Measurements from ENCODE around the gene GPR18.
"Not testable (repeated sequence)": the region's sequence is repeated elsewhere in the genome, so short reads cannot be mapped to it uniquely, and the experiment has no call there.

Gene GPR18

GRCh38 chr13:99256283-99256682 lies 1.9 kb downstream of the GPR18 start:
- H3K27me3 ChIP-seq (ENCODE audit: control insufficient read depth in 1 of 2, insufficient read depth in 2 of 2, low read length in 2 of 2), result no peaks in the 10 kb centered on the region
- H3K9me3 ChIP-seq (ENCODE audit: control insufficient read depth in 2 of 2, low read length in 2 of 2), result no peaks in the 10 kb centered on the region
- peaks cover 3 to 12% of the 10 kb centered on the region in 2 donors for H3K36me3 ChIP-seq (ENCODE audit: control insufficient read depth in 2 of 2, insufficient read depth in 2 of 2, low read length in 2 of 2)
- no peaks in the 10 kb centered on the region for H3K4me1 ChIP-seq (ENCODE audit: control insufficient read depth, insufficient read depth, low read length)
- H3K27ac ChIP-seq (ENCODE audit: low read length), result no peak overlapping the region
- H3K4me3 ChIP-seq (ENCODE audit: low read length in 2 of 2), result no peak overlapping the region
- H3K9ac ChIP-seq (ENCODE audit: low read length in 2 of 2), result no peak overlapping the region

- Histone ChIP-seq H3K36me3 (ENCODE audit: control insufficient read depth in 2 of 2, insufficient read depth in 2 of 2, low read length in 2 of 2) (peaks cover 3 to 12% of the 10 kb centered on the region in 2 donors), H3K4me3 (ENCODE audit: low read length in 2 of 2) (no peak overlapping the region), H3K9me3 (ENCODE audit: control insufficient read depth in 2 of 2, low read length in 2 of 2) (no peaks in the 10 kb centered on the region), H3K4me1 (ENCODE audit: control insufficient read depth, insufficient read depth, low read length) (no peaks in the 10 kb centered on the region), H3K9ac (ENCODE audit: low read length in 2 of 2) (no peak overlapping the region), H3K27me3 (ENCODE audit: control insufficient read depth in 1 of 2, insufficient read depth in 2 of 2, low read length in 2 of 2) (no peaks in the 10 kb centered on the region), H3K27ac (ENCODE audit: low read length) (no peak overlapping the region)
Observed at GRCh38 chr13:99255271-99255670, 2.9 kb downstream of the GPR18 start.

- Histone ChIP-seq H3K4me3 (ENCODE audit: low read length in 2 of 2) (no peak overlapping the region), H3K36me3 (ENCODE audit: control insufficient read depth in 2 of 2, insufficient read depth in 2 of 2, low read length in 2 of 2) (peaks cover 3 to 10% of the 10 kb centered on the region in 2 donors), H3K27me3 (ENCODE audit: control insufficient read depth in 1 of 2, insufficient read depth in 2 of 2, low read length in 2 of 2) (no peaks in the 10 kb centered on the region), H3K4me1 (ENCODE audit: control insufficient read depth, insufficient read depth, low read length) (no peaks in the 10 kb centered on the region), H3K27ac (ENCODE audit: low read length) (no peak overlapping the region), H3K9ac (ENCODE audit: low read length in 2 of 2) (no peak overlapping the region), H3K9me3 (ENCODE audit: control insufficient read depth in 2 of 2, low read length in 2 of 2) (no peaks in the 10 kb centered on the region)
Observed at GRCh38 chr13:99254830-99255229, 3.3 kb downstream of the GPR18 start.

GRCh38 chr13:99251921-99252320 lies 6.3 kb downstream of the GPR18 start:
- Histone ChIP-seq H3K4me1 (ENCODE audit: control insufficient read depth, insufficient read depth, low read length) (no peaks in the 10 kb centered on the region), H3K27ac (ENCODE audit: low read length) (no peak overlapping the region), H3K4me3 (ENCODE audit: low read length in 2 of 2) (no peak overlapping the region), H3K9ac (ENCODE audit: low read length in 2 of 2) (no peak overlapping the region), H3K27me3 (ENCODE audit: control insufficient read depth in 1 of 2, insufficient read depth in 2 of 2, low read length in 2 of 2) (no peaks in the 10 kb centered on the region), H3K9me3 (ENCODE audit: control insufficient read depth in 2 of 2, low read length in 2 of 2) (no peaks in the 10 kb centered on the region), H3K36me3 (ENCODE audit: control insufficient read depth in 2 of 2, insufficient read depth in 2 of 2, low read length in 2 of 2) (peaks cover 3 to 7% of the 10 kb centered on the region in 2 donors)

- no peaks in the 10 kb centered on the region for H3K9me3 ChIP-seq (ENCODE audit: control insufficient read depth in 2 of 2, low read length in 2 of 2)
Observed at GRCh38 chr13:99250982-99251825, 7.0 kb downstream of the GPR18 start.

GRCh38 chr13:99249606-99250005 lies 8.6 kb downstream of the GPR18 start:
- not testable (repeated sequence) for H3K4me1 ChIP-seq (ENCODE audit: control insufficient read depth, insufficient read depth, low read length); H3K36me3 ChIP-seq (ENCODE audit: control insufficient read depth in 2 of 2, insufficient read depth in 2 of 2, low read length in 2 of 2); H3K27ac ChIP-seq (ENCODE audit: low read length); H3K9me3 ChIP-seq (ENCODE audit: control insufficient read depth in 2 of 2, low read length in 2 of 2); H3K4me3 ChIP-seq (ENCODE audit: low read length in 2 of 2); H3K27me3 ChIP-seq (ENCODE audit: control insufficient read depth in 1 of 2, insufficient read depth in 2 of 2, low read length in 2 of 2); H3K9ac ChIP-seq (ENCODE audit: low read length in 2 of 2)

More at GRCh38 chr13:99250982-99251825, 7.0 kb downstream of the GPR18 start:
- Histone ChIP-seq H3K4me1 (ENCODE audit: control insufficient read depth, insufficient read depth, low read length) (no peaks in the 10 kb centered on the region), H3K4me3 (ENCODE audit: low read length in 2 of 2) (no peak overlapping the region), H3K27ac (ENCODE audit: low read length) (no peak overlapping the region), H3K36me3 (ENCODE audit: control insufficient read depth in 2 of 2, insufficient read depth in 2 of 2, low read length in 2 of 2) (peaks cover 3 to 7% of the 10 kb centered on the region in 2 donors), H3K9ac (ENCODE audit: low read length in 2 of 2) (no peak overlapping the region), H3K27me3 (ENCODE audit: control insufficient read depth in 1 of 2, insufficient read depth in 2 of 2, low read length in 2 of 2) (no peaks in the 10 kb centered on the region)

GRCh38 chr13:99249178-99249577 lies 9.0 kb downstream of the GPR18 start:
- H3K36me3 ChIP-seq (ENCODE audit: control insufficient read depth in 2 of 2, insufficient read depth in 2 of 2, low read length in 2 of 2); H3K27me3 ChIP-seq (ENCODE audit: control insufficient read depth in 1 of 2, insufficient read depth in 2 of 2, low read length in 2 of 2); H3K9ac ChIP-seq (ENCODE audit: low read length in 2 of 2); H3K4me3 ChIP-seq (ENCODE audit: low read length in 2 of 2); H3K4me1 ChIP-seq (ENCODE audit: control insufficient read depth, insufficient read depth, low read length); H3K9me3 ChIP-seq (ENCODE audit: control insufficient read depth in 2 of 2, low read length in 2 of 2); H3K27ac ChIP-seq (ENCODE audit: low read length): not testable (repeated sequence)

GRCh38 chr13:99246100-99246499 lies 12.1 kb downstream of the GPR18 start:
- Histone ChIP-seq H3K4me3 (ENCODE audit: low read length in 2 of 2) (no peak overlapping the region), H3K4me1 (ENCODE audit: control insufficient read depth, insufficient read depth, low read length) (no peaks in the 10 kb centered on the region), H3K9ac (ENCODE audit: low read length in 2 of 2) (no peak overlapping the region), H3K27me3 (ENCODE audit: control insufficient read depth in 1 of 2, insufficient read depth in 2 of 2, low read length in 2 of 2) (no peaks in the 10 kb centered on the region), H3K27ac (ENCODE audit: low read length) (no peak overlapping the region), H3K36me3 (ENCODE audit: control insufficient read depth in 2 of 2, insufficient read depth in 2 of 2, low read length in 2 of 2) (no peaks in the 10 kb centered on the region), H3K9me3 (ENCODE audit: control insufficient read depth in 2 of 2, low read length in 2 of 2) (no peaks in the 10 kb centered on the region)

GRCh38 chr13:99237981-99238662 lies 20.1 kb downstream of the GPR18 start:
- peaks cover 13 to 19% of the 10 kb centered on the region in 2 donors for H3K36me3 ChIP-seq (ENCODE audit: control insufficient read depth in 2 of 2, insufficient read depth in 2 of 2, low read length in 2 of 2)
- no peaks in the 10 kb centered on the region for H3K27me3 ChIP-seq (ENCODE audit: control insufficient read depth in 1 of 2, insufficient read depth in 2 of 2, low read length in 2 of 2)
- no peak overlapping the region for H3K4me3 ChIP-seq (ENCODE audit: low read length in 2 of 2)
- no peaks in the 10 kb centered on the region for H3K9me3 ChIP-seq (ENCODE audit: control insufficient read depth in 2 of 2, low read length in 2 of 2)
- no peaks in the 10 kb centered on the region for H3K4me1 ChIP-seq (ENCODE audit: control insufficient read depth, insufficient read depth, low read length)
- no peak overlapping the region for H3K9ac ChIP-seq (ENCODE audit: low read length in 2 of 2)
- H3K27ac ChIP-seq (ENCODE audit: low read length), result no peak overlapping the region

- Histone ChIP-seq H3K9ac (ENCODE audit: low read length in 2 of 2) (no peak overlapping the region), H3K4me3 (ENCODE audit: low read length in 2 of 2) (no peak overlapping the region), H3K27me3 (ENCODE audit: control insufficient read depth in 1 of 2, insufficient read depth in 2 of 2, low read length in 2 of 2) (no peaks in the 10 kb centered on the region), H3K9me3 (ENCODE audit: control insufficient read depth in 2 of 2, low read length in 2 of 2) (no peaks in the 10 kb centered on the region), H3K4me1 (ENCODE audit: control insufficient read depth, insufficient read depth, low read length) (peaks cover 2% of the 10 kb centered on the region), H3K36me3 (ENCODE audit: control insufficient read depth in 2 of 2, insufficient read depth in 2 of 2, low read length in 2 of 2) (peaks cover 0 to 3% of the 10 kb centered on the region in 2 donors), H3K27ac (ENCODE audit: low read length) (no peak overlapping the region)
Observed at GRCh38 chr13:99231721-99232120, 26.5 kb downstream of the GPR18 start.

- Histone ChIP-seq H3K9me3 (ENCODE audit: control insufficient read depth in 2 of 2, low read length in 2 of 2) (no peaks in the 10 kb centered on the region), H3K4me3 (ENCODE audit: low read length in 2 of 2) (no peak overlapping the region), H3K36me3 (ENCODE audit: control insufficient read depth in 2 of 2, insufficient read depth in 2 of 2, low read length in 2 of 2) (peaks cover 0 to 3% of the 10 kb centered on the region in 2 donors), H3K27ac (ENCODE audit: low read length) (no peak overlapping the region), H3K9ac (ENCODE audit: low read length in 2 of 2) (no peak overlapping the region), H3K4me1 (ENCODE audit: control insufficient read depth, insufficient read depth, low read length) (peaks cover 3% of the 10 kb centered on the region), H3K27me3 (ENCODE audit: control insufficient read depth in 1 of 2, insufficient read depth in 2 of 2, low read length in 2 of 2) (no peaks in the 10 kb centered on the region)
Observed at GRCh38 chr13:99230991-99231390, 27.2 kb downstream of the GPR18 start.

All from stomach smooth muscle (tissue), 2 donors.